Gastrocnemius medialis (tissue), 4 donors: ENCODE data around the gene UROC1.

Source experiments
- POLR2A ChIP-seq, 2 donors: fragments of 450-650 bp; IDR thresholded peaks; one replicate each; pipeline ENCODE4 v1.6.1; 2017; ENCODE audit warnings: antibody characterized with exemption in 2 of 2, mild to moderate bottlenecking in 2 of 2, moderate library complexity in 2 of 2
- TF ChIP-seq, protein P1 (sequence below), 5 experiments: fragments of 450-650 bp in 3 of 5; fragments of 200-600 bp in 2 of 5; sonication (generic) in 2 of 5; IDR thresholded peaks in 4 of 5; conservative IDR thresholded peaks in 1 of 5; 1 replicate in 4 of 5; 2 replicates in 1 of 5; pipeline ENCODE4 v1.5.1; 2016 to 2019; ENCODE audit warnings: antibody characterized with exemption in 5 of 5, mild to moderate bottlenecking in 3 of 5, moderate library complexity in 3 of 5

DNA sequence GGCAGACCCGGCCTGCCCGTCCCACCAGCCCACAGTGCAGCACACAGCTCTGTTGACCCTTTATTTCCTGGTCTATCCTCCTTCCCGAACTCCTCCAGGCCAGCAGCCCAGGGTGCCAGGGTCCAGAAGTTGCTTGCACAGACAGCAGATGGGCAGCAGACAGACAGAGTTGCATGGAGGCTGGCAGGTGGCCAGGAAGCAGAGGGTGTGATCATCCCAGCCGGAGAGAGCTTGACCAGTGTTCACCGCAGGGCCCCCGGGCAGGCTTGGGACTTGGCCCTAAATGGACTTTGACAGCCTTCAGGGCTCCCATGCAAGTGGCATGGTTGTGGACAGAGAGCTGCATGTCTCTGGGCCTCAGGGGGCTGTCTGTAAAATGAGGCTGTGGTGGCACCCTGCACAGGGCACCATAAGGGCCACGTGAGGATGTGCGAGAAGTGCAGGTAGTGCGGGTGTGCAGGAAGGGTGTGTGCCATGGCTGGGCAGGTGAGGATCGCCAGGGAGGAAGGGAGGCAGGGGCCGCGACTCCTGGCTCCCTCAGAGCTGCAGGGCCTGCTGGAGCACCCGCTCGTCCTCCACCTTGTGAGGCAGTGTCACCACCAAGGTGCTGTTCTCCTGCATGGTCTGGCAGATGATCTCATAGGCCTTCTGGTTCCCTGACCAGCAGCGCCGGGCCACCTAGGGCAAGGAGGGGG lies 35.6 kb downstream of the UROC1 start:
- TF ChIP-seq POLR2A (IDR thresholded peaks at IDR 0.05), result no peak
- TF ChIP-seq, protein P1, sequence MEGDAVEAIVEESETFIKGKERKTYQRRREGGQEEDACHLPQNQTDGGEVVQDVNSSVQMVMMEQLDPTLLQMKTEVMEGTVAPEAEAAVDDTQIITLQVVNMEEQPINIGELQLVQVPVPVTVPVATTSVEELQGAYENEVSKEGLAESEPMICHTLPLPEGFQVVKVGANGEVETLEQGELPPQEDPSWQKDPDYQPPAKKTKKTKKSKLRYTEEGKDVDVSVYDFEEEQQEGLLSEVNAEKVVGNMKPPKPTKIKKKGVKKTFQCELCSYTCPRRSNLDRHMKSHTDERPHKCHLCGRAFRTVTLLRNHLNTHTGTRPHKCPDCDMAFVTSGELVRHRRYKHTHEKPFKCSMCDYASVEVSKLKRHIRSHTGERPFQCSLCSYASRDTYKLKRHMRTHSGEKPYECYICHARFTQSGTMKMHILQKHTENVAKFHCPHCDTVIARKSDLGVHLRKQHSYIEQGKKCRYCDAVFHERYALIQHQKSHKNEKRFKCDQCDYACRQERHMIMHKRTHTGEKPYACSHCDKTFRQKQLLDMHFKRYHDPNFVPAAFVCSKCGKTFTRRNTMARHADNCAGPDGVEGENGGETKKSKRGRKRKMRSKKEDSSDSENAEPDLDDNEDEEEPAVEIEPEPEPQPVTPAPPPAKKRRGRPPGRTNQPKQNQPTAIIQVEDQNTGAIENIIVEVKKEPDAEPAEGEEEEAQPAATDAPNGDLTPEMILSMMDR (IDR thresholded peaks at IDR 0.05 in 4 of 5, conservative IDR thresholded peaks at IDR 0.05 in 1 of 5), result no peak
